Erythroblast (primary cell): Measurements from ENCODE around the gene FAM209B.

Experiments
- GATA1 ChIP-seq: IDR thresholded peaks from 2 replicates; pipeline ENCODE4 v1.6.1; 2011; ENCODE audit warnings: low read depth, mild to moderate bottlenecking, control low read depth, low read length, moderate library complexity
- POLR2A ChIP-seq: IDR thresholded peaks from 2 replicates; pipeline ENCODE4 v1.6.1; 2011; ENCODE audit warnings: mild to moderate bottlenecking, low read length

- TF ChIP-seq POLR2A (no peak), GATA1 (no peak)
Measured at GRCh38 chr20:56584916-56585315, 51.9 kb downstream of the FAM209B start.
